SK-N-MC (cell line): Measurements from ENCODE around the gene CMIP.

Source experiments
- DNase-seq: peaks from one replicate; pipeline ENCODE4 v3.0.0-alpha.2; 2011; ENCODE audit warnings: low read depth, low spot score
- H3K27ac ChIP-seq: fragments of 200-600 bp; sonication (generic); 2 replicates; pipeline ENCODE4 v1.5.1; 2016; ENCODE audit warnings: mixed run types
- H3K36me3 ChIP-seq: fragments of 200-600 bp; sonication (generic); 2 replicates; pipeline ENCODE4 v1.6.1; 2017; ENCODE audit warnings: antibody characterized with exemption, low read length, mixed read lengths; ENCODE audit not compliant: insufficient read depth
- H3K4me3 ChIP-seq: fragments of 200-600 bp; sonication (generic); 2 replicates; pipeline ENCODE4 v1.5.1; 2016
- H3K9ac ChIP-seq: fragments of 200-600 bp; sonication (generic); 2 replicates; pipeline ENCODE4 v1.8.0; 2017; ENCODE audit warnings: mixed run types, mixed read lengths; ENCODE audit not compliant: insufficient read length
- H3K9me3 ChIP-seq: fragments of 200-600 bp; sonication (generic); 2 replicates; pipeline ENCODE4 v1.6.1; 2017; ENCODE audit warnings: low read depth, mild to moderate bottlenecking, antibody characterized with exemption, low read length, moderate library complexity, mixed read lengths
- EZH2 ChIP-seq: fragments of 200-600 bp; sonication (generic); IDR thresholded peaks from one replicate; pipeline ENCODE4 v1.6.1; 2017; ENCODE audit warnings: antibody characterized with exemption
- FOXP2 ChIP-seq: optimal IDR thresholded peaks from 2 replicates; pipeline ENCODE3; 2011; ENCODE audit warnings: mild to moderate bottlenecking, moderate library complexity; ENCODE audit not compliant: insufficient read depth; ENCODE audit errors: extremely low read length, control extremely low read depth
- POLR2AphosphoS5 ChIP-seq: IDR thresholded peaks from 2 replicates; pipeline ENCODE4 v1.6.1; 2012; ENCODE audit warnings: mild to moderate bottlenecking, low read depth, low read length, borderline replicate concordance

Gene CMIP

GRCh38 chr16:81703177-81704155 is 258.9 kb downstream of the CMIP start:
- H3K4me3 ChIP-seq = no peak overlapping the region
- H3K27ac ChIP-seq = no peak overlapping the region
- TF ChIP-seq FOXP2 = no peak
- no peak for TF ChIP-seq EZH2
- TF ChIP-seq POLR2AphosphoS5 = no peak
- DNase-seq = no peak
- H3K36me3 ChIP-seq = no peaks in the 10 kb centered on the region
- H3K9ac ChIP-seq = no peak overlapping the region
- no peaks in the 10 kb centered on the region for H3K9me3 ChIP-seq

- Histone ChIP-seq H3K4me3 (no peak overlapping the region), H3K36me3 (no peaks in the 10 kb centered on the region), H3K9me3 (no peaks in the 10 kb centered on the region), H3K27ac (no peak overlapping the region), H3K9ac (no peak overlapping the region)
- TF ChIP-seq FOXP2 (no peak), EZH2 (no peak), POLR2AphosphoS5 (no peak)
- no peak for DNase-seq
These were observed 260.7 kb downstream of the CMIP start for GRCh38 chr16:81705261-81705660.

GRCh38 chr16:81706327-81707295 is 262.0 kb downstream of the CMIP start:
- Histone ChIP-seq H3K4me3 (no peak overlapping the region), H3K9ac (no peak overlapping the region), H3K36me3 (no peaks in the 10 kb centered on the region), H3K9me3 (no peaks in the 10 kb centered on the region), H3K27ac (no peak overlapping the region)
- no peak for TF ChIP-seq EZH2
- no peak for TF ChIP-seq FOXP2
- TF ChIP-seq POLR2AphosphoS5 = no peak
- no peak for DNase-seq

GRCh38 chr16:81707411-81708265 is 263.0 kb downstream of the CMIP start:
- Histone ChIP-seq H3K36me3 (no peaks in the 10 kb centered on the region), H3K4me3 (no peak overlapping the region), H3K27ac (no peak overlapping the region), H3K9ac (no peak overlapping the region), H3K9me3 (no peaks in the 10 kb centered on the region)
- TF ChIP-seq EZH2 (no peak), POLR2AphosphoS5 (no peak), FOXP2 (no peak)
- DNase-seq = no peak

GRCh38 chr16:81708266-81709015 is 263.8 kb downstream of the CMIP start:
- no peaks in the 10 kb centered on the region for H3K36me3 ChIP-seq

GRCh38 chr16:81709016-81709900 is 264.6 kb downstream of the CMIP start:
- Histone ChIP-seq H3K4me3 (no peak overlapping the region), H3K36me3 (no peaks in the 10 kb centered on the region), H3K27ac (no peak overlapping the region), H3K9ac (no peak overlapping the region), H3K9me3 (no peaks in the 10 kb centered on the region)
- TF ChIP-seq EZH2 (no peak), FOXP2 (no peak), POLR2AphosphoS5 (no peak)
- DNase-seq = no peak

More at GRCh38 chr16:81708266-81709015, 263.8 kb downstream of the CMIP start:
- Histone ChIP-seq H3K27ac (no peak overlapping the region), H3K4me3 (no peak overlapping the region), H3K9ac (no peak overlapping the region), H3K9me3 (no peaks in the 10 kb centered on the region)
- TF ChIP-seq FOXP2 (no peak), POLR2AphosphoS5 (no peak), EZH2 (no peak)
- DNase-seq = no peak
